DMS53 (cell line): ENCODE results near the gene CITED4.
"Not testable (repeated sequence)": the region's sequence is repeated elsewhere in the genome, so short reads cannot be mapped to it uniquely, and the experiment has no call there.

Experiments
- DNase-seq: peaks from one replicate; lab custom pipeline; 2025; lab: John Stamatoyannopoulos, UW

CITED4 gene, protein sequence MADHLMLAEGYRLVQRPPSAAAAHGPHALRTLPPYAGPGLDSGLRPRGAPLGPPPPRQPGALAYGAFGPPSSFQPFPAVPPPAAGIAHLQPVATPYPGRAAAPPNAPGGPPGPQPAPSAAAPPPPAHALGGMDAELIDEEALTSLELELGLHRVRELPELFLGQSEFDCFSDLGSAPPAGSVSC

DNA sequence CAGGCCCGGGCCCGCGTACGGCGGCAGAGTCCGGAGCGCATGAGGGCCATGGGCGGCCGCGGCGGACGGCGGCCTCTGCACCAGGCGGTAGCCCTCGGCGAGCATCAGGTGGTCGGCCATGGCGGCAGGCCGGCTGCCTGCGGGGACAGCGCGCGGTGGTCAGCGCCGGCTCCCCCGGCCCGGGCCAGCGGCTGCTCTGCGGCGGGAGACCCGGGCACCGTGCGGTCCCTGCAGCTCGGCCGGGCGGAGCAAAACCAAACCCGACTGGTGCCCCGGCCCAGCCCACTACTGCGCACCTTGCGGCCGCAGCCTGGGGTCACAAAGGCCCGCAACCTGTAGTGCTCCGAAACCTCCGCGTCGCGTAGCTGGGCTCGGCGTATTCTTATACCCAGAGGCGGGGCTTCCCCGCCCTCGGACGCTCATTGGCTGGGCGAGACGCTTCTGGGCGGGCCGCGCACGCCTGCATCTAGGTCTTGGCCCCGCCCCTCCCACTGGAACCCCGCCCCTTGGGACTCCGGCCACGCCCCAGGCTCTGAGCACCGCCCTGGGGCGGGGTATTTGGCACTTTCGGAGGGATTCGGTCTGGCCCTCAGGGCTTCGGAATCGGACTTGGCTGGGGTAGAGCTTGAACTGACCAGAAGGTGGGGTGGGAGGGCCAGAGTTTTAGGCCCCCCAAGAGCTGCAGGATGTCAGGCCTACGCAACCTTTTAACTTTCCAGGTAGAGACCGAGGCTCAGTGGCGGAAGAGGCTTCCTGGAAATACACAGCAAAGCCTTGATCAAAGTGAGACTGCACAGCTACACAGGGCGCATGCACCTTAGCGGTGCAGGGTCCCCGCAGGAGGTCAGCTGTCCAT lies at the start of gene CITED4:
CITED4 (minus strand) TSS at position 356 of the 856 bp plus-strand sequence; CDS start at position 120, 236 bp downstream.
- DNase-seq = peak; percentile 97

DNA sequence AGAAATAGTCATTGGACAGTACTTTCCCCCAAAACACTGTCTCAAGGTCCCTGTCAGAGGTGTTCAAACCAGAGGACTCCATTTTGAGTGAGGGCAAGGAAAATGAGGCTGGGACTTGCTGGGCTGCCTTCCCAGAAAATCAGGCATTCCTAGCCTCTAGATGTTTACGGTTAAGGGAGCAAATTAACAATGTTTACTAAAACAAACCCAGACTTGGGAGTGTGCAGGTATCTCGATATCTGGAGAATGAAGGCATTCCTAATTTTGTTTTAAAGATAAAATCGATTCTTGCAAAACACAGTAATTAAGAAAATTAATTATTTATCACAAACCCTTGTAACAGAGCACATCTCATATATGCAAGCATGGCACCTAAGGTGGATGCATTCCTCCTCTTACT lies 48.9 kb upstream of the CITED4 start:
- no peak for DNase-seq

DNA sequence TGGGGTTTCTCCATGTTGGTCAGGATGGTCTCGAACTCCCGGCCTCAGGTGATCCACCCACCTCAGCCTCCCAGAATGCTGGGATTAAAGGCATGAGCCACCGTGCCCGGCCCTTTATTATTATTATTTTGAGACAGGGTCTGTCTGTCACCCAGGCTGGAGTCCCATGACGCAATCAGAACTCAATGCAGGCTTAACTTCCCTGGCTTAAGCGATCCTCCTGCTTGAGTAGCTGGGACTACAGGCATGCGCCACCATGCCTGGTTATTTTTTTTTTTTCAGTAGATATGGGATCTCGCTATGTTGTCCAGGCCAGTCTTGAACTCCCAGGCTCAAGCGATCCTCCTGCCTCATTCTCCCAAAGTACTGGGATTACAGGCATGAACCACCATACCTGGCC lies 47.1 kb upstream of the CITED4 start:
- no peak for DNase-seq

DNA sequence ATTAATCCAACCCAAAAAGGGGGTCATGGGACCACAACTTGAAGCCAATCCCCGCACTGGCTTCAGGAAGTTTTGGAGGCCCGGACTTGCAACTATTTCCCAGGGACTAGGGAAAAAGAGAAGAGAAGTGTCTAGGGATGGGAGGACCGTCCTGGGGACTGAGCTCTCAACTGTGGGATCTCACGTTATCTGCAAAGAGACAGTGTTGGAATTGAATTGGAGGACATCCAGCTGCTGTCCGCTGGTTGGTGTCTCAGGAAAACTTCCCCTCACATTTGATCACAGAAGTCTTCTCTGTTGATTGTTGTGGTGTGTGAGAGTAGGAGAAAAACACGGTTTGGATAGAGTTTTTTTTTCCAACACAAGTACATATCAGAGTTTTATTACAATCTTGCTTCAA lies 46.2 kb upstream of the CITED4 start:
- DNase-seq = no peak

DNA sequence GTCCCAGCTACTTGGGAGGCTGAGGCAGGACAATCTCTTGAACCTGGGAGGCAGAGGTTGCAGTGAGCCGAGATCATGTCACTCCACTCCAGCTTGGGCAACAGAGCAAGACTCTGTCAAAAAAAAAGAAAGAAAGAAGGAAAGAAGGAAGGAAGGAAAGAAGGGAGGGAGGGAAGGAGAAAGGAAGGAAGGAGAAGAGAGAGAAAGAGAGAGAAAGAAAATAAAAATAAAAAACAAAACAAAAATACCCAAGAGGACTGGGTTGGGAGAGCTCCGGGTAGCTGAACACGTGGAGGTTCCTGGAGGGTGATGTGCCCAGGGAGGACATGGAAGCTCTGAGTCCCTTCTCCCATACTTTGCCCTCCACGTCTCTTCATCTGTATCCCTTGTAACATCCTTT lies 45.7 kb upstream of the CITED4 start:
- DNase-seq = no peak

DNA sequence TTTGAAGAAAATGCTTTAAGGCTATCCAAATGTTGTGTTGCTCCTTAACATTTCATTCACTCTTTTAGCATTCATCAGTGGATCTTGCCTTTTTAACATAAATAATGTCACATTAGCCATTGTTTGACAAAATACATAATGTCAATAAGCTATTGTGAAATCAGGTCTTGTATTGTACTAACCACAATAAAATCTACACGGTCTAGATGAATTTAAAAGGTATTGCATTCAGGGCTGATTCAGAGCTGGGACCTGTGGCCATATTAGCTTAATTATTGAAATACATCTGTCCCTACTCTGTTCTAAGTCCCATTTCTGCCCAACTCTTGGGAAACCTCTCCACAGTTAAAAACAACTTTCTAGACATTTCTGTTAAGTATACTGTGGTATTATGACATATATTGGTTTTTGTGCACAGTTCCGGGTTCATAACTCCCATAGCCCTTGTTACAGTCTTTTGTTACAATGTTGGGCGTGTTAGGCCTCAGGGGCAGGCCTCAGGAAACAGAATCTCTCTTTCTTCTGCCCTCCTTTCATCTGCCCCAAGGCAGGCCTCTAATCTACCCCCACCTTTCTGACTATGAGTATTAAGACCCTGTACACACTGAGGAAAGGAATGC lies 44.7 kb upstream of the CITED4 start:
- no peak for DNase-seq

DNA sequence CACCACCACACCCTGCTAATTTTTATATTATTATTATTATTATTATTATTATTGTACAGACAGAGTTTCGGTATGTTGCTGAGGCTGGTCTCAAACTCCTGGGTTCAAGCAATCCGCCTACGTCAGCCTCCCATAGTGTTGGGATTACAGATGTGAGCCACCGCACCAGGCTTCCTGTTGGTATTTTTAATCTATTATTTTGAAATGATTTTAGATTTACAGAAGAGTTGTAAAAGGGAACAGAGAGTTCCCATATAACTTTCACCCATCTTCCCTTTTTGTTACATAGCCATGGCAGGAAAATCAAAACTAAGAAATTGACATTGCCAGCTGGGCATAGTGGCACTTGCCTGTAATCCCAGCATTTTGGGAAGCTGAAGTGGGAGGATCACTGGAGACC lies 42.9 kb upstream of the CITED4 start:
- DNase-seq = no peak

DNA sequence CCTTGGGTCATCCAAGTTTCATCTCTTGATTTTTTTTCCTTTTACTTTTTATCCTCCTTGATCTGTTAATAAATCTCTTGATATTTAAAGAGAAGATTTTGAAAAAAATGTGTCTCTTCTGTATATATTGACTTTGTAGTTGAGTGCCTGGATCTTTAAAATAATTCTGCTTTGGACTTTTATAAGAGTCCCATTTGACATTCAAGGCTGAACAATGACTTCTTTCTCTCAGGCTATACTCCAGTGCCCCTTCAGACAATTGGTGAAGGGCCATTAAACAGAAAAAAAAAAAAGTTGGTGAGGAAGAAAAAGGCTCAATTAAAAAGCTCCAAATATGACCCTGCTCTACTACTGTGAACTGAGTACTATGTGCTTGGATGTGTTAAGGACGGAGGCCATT lies 40.9 kb upstream of the CITED4 start:
- no peak for DNase-seq

DNA sequence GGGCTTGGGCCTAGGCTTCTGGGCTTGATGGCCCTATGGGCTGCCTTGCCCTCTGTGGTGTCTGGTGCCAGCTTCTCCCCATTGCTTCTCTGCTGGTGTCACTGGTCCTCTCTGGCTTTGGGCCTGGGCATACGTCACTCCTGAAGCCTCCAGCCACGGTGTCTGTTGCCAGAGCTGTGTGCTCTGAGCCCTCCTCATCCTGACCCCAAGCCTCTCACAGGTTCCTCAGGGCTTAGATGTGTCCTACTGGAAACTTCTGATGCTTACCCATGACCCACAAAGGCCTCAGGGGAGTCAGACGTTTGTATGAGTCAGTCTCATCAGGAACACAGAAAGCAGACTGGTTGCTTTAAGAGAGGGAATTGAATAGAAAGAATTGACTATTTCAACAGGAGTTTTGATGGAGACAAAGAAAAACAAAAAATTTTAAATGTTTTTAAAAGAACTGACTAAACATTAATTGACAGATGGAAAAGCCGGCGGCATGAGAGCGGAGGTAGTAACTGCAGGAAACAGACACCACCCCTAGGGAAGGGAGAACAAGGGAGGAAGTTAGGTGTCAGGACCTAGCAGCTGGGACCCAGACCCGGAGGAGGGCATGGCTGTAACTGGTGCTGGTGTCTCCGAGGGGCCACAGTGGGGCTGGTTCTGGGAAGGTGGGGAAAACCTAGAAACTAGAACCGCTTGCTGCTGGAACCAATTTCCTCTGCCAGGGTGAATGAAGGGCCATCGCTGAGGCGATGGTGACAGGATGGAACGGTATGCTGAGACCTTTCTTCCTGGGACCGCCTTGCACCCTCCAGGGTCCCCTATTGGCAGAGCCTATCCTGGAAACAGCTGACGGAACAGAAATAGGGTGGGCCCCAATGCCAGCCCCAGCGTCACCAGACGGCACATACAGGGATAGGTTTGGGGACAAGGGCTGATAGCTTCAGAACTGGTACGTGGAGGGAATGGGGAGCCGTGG lies 40.0 kb upstream of the CITED4 start:
- DNase-seq = no peak

DNA sequence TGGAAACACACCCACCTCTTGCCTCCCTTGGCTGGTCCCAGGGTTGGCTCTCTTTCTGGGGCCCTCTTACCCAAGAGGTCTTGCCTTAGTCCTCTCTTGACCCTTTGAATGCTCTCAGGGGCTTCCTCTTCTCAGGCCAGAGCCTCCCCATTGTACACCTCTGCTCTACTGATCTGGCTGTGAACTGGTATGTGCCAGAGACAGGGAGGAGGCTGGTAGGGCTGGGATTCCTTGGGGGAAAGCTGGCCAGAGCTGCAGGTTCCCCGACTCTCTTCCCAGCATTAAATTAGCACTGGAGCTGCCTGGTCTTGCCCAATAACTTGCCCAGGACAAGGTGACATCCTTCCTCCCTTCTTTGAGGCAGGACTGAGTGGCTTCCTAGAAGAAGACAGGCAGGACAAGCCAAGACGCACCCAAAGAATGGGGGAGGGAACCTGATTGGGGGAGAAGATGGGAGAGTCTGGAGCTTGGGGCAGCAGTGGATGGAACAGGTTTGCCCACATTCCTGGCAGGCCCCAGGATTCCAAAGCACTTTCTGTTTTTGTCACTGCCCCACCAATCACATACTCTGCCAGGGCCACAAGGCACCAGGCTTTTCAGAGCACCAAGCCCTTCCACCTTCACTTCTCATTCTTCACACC lies 37.2 kb upstream of the CITED4 start:
- DNase-seq = no peak

DNA sequence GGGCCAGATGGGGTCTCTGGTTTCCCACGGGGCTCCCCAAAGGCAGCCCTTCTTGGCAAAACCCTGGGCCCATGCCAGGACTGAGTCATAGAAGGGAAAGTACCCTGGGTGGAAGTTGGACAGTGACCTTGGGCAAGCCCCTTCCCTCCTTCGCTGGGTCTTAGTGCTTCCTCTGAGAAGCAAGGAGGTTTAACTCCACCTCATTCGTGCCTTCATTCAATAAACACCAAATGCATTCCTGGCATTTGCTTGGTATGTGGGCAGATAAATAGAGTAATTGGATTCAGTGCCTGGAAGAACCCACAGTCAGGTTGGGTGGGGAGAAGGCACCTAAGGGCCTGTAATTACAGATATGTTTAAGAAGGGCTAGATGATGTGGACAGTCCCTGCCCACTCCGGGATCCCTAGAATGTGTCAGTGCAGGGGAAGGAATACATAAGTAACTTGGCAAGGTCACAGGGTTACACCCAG lies 36.3 kb upstream of the CITED4 start:
- no peak for DNase-seq

DNA sequence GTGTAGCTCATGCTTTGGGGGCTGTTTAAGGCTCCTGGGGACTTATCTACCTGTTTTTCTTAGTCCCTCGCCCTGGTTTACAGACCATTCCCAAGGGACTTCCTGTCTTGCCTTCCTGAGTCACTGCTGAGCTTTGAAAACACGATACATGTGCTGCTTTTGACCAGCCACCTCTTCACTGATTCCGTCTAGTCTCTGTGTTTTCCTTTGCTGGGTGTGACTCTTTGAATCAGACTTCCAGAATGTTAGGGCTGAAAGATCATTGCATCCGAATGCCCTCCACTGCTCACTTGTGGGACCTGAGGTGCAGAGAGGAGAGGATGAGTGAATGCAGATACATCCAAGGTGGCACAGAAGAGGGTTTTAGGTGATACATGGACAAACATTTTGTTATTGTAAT lies 35.4 kb upstream of the CITED4 start:
- no peak for DNase-seq

DNA sequence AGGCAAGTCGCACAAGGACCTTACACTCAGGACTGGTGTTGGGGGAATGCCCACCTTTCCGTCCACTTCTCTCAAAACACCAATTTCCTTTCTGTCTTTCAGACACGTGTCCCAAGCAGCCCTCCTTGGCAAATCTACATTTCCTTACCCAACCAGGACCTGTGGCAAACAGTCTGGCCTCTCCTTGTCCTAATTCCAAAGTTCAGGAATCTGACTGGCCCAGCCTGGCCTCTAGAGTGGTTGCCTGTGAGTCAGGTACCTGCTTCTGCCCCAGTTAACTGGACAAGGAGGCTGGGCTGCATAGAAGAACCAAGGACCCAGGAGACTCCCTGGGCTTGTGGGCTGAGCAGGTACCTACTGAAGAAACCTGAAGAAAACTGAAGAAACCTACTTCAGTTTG lies 34.3 kb upstream of the CITED4 start:
- no peak for DNase-seq

DNA sequence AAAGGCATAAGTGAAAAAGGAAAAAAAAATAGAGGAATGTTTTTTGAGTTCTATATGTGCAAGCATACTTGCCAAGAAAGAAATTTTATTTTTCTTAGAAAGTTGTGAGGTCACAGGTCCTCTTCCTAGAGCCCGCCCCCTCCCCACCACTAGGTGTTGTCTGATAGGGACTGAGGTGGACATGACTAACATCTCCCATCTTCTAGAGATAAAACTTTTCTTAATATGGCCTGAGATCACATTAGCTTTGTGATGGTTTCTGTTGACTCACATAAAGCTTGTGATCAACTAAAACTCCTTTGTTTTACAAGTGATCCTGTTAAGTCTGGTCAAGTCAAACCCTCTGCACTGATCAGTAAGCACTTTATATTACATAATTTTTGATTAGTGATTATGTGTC lies 33.4 kb upstream of the CITED4 start:
- no peak for DNase-seq

DNA sequence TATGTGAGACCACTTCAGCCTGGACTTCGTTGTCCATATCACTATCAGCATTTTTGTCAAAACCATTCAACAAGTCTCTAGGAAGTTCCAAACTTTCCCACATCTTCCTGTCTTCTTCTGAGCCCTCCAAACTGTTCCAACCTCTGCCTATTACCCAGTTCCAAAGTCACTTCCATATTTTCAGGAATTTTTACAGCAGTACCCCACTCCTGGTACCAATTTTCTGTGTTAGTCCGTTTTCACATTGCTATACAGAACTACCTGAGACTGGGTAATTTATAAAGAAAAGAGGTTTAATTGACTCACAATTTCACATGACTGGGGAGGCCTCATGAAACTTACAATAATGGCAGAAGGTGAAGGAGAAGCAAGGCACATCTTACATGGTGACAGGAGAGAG lies 32.7 kb upstream of the CITED4 start:
- DNase-seq = not testable (repeated sequence)

DNA sequence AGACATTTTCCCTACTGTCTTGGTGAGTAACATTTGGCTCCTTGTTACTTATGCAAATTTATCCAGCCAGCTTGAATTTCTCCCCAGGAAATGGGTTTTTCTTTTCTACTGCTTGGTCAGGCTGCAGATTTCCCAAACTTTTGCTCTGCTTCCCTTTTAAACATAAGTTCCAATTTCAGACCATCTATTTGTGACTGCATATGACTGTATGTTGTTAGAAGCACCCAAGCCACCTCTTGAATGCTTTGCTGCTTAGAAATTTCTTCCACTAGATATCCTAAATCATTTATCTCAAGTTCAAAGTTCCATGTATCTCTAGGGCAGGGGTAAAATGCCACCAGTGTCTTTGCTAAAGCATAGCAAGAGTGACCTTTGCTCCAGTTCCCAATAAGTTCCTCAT lies 32.3 kb upstream of the CITED4 start:
- no peak for DNase-seq

DNA sequence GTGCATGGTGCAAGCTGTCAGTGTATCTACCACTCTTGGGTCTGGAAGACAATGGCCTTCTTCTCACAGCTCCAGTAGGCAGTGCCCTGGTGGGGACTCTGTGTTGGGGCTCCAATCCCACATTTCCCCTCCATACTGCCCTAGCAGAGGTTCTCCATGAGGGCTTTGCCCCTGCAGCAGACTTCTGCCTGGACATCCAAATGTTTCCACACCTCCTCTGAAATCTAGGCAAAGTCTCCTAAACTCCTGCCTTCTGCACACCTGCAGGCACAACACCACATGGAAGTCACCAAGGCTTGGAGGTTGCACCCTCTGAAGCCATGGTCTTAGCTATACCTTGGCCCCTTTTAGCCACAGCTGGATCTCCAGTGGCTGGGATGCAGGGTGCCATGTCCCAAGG lies 31.8 kb upstream of the CITED4 start:
- DNase-seq = no peak

DNA sequence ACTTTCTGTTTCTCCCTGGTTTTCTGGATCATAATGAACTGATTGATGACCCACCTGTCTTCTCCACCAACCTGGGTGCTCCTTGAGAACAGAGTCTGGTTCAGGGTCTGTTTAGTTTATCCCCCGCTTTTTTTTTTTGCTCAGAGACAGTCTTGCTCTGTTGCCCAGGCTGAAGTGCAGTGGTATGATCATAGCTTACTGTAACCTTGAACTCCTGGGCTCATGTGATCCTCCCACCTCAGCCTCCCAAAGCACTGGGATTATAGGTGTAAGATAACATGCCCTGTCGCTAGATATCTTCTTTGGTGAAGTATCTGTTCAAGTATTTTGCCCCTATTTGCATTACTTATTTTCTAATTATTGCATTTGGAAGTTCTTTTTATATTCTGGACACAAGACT lies 30.2 kb upstream of the CITED4 start:
- DNase-seq = no peak

DNA sequence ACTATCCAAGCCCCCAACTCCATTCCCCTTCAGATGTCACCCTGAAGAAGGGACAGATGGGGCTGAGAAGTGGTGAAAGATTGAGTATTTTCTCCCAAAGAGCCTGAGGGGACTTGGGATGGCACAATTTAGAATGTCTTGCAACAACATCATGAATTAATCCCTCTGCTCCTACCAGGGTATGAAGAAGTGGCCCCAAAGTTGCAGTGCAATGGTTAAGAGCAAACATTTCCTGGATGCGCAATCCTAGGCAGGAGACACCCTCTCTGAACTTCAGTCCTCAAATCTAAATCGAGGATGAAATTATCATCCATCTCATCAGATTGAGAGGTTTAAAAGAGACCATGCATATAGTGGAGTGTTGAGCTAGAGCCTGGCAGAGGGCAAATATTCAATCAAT lies 28.6 kb upstream of the CITED4 start:
- no peak for DNase-seq

DNA sequence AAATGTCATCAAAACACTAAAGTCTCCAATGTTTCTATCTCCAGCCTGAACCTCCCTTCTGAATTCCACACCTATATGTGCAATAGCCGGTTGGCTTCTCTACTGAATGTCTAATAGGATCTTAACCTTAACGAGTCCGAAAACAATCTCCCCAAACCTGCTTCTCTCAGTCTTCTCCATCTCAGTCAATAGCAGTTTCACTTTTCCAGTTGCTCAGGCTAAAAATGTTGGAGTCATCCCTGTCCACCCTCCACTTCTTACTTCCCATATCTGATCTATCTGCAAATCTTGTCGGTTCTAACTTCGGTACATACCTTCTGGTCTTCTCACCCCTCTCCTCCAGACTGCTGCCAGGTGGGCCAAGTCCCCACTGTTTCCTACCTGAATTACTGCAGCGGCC lies 25.5 kb upstream of the CITED4 start:
- DNase-seq = no peak

DNA sequence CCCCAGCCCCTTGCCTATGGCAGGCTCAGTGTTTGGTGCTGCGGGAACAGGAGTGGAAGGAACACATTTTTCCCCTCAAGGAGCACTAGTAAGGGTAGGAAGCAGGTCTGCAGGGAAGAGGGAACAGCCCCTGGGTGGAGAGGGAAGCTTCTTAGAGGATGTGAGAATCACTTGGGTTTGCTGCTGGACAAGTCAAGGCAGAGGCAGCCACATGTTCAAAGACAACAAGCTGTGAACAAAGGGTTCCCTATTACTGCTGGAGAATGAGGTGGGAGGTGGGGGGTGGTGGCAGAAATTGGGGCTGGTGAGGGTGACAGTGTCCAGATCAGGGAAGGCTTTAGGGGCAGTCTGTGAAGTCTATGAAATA lies 24.8 kb upstream of the CITED4 start:
- DNase-seq = no peak
